ENCODE measurements around the gene GPR158. TPM values are rescaled to one million over a fixed set of nuclear protein-coding genes. Genes with fewer than 3 reads are reported as not detected.

Gene GPR158
- total and polyA plus RNA-seq, 2 of the 8 experiments (the other 6 are each of a cell fraction or from before 2014, with no cell fraction given) = 0.14 to 0.78 TPM

GRCh38 chr10:25226775-25227682 is 52.2 kb downstream of the GPR158 start (continued):
- no peak for TF ChIP-seq BCL11A (IDR thresholded peaks at IDR 0.05; ENCODE audit: low read depth in 2 of 2, low read length in 2 of 2)
